NCI-H345 (cell line): ENCODE results near the gene TRIM27.
"Not testable (repeated sequence)": the region's sequence is repeated elsewhere in the genome, so short reads cannot be mapped to it uniquely, and the experiment has no call there.

ENCODE experiments used
- DNase-seq: peaks from one replicate; lab custom pipeline; 2025; lab: John Stamatoyannopoulos, UW

Gene TRIM27, protein sequence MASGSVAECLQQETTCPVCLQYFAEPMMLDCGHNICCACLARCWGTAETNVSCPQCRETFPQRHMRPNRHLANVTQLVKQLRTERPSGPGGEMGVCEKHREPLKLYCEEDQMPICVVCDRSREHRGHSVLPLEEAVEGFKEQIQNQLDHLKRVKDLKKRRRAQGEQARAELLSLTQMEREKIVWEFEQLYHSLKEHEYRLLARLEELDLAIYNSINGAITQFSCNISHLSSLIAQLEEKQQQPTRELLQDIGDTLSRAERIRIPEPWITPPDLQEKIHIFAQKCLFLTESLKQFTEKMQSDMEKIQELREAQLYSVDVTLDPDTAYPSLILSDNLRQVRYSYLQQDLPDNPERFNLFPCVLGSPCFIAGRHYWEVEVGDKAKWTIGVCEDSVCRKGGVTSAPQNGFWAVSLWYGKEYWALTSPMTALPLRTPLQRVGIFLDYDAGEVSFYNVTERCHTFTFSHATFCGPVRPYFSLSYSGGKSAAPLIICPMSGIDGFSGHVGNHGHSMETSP

DNA sequence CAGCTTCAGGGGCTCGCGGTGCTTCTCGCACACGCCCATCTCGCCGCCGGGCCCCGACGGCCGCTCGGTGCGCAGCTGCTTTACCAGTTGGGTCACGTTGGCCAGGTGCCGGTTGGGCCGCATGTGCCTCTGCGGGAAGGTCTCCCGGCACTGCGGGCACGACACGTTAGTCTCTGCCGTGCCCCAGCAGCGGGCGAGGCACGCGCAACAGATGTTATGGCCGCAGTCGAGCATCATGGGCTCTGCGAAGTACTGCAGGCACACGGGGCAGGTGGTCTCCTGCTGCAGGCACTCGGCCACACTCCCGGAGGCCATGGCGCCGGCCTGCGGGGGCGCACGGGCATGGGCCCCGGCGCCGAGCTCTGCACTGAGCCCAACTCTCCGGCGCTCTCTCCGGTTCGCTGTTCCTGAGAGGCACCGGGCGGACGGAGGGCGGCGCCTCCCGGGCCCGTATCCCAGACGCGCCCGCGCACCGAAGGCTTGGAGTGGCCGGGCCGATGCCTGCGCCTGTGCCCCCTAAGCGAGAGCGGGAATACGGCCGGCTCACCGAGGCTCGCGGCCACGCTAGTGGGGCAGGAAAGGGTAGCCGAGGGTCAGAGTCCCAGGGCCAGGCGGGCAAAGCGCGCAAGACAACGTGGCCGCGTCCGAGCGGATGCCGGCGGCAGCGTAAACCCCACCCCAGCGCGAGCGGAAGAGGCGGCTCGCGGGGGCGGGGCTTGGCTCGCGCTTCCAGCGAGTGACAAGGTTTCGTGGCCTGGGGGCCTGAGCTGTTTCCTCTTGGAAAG, at the start of gene TRIM27:
TSS of gene TRIM27 (minus strand) at position 668 of the 785 bp plus-strand sequence. CDS start at position 315, 353 bp downstream.
- peak; percentile 89 for DNase-seq

DNA sequence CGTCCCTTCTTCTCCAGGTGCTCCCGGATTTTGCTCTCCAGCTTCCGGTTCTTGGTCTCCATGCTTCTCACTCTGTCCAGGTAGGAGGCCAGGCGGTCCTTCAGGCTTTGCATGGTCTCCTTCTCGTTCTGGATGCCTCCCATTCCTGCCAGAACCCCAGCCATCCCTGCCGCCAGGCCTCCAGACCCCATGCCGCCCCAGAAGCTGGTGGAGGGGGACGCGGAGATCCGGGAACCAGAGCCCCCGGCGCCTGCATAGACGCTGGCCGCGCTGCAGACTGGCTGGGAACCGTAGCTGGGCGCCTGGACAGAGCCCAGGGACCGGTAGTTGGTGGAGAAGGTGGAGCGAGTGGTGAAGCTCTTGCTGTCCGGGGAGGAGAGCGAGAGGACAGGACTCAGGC, 46.3 kb upstream of the TRIM27 start:
- not testable (repeated sequence) for DNase-seq

DNA sequence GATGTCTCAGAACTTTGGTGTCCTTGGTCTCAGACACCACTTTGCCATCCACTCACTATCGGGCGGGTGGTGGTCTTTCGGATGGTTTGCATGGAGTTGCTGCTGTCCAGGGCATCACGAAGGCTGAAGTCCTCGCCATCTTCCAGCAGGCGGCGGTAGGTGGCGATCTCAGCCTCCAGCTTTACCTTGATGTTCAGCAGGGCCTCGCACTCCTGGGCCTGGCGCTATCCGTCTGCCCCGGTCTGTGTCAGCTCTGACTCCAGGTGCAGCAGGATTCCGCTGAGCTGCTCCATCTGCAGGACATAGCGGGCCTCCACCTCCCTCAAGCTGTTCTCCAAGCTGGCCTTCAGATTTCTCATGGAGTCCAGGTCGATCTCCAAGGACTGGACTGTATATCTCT, 45.3 kb upstream of the TRIM27 start:
- DNase-seq = no peak

DNA sequence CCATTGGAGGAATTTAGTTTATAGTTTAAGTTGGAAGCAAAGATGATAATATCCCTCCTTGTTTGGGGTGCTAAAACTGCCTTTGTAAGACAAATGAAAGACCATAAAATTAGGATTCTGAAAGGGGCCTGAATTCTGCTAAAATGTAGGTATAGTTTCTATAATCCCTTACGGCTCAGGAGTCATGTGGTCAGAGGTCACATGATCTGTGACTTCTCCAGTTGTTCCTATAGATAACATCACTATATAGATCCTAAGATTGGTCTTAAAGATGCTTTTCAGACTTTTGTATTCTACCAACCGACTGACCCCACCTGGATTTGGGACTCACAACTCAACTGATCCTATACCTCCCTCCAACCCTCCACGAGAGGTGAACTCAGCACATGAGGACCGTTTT, 44.7 kb upstream of the TRIM27 start:
- DNase-seq = no peak

DNA sequence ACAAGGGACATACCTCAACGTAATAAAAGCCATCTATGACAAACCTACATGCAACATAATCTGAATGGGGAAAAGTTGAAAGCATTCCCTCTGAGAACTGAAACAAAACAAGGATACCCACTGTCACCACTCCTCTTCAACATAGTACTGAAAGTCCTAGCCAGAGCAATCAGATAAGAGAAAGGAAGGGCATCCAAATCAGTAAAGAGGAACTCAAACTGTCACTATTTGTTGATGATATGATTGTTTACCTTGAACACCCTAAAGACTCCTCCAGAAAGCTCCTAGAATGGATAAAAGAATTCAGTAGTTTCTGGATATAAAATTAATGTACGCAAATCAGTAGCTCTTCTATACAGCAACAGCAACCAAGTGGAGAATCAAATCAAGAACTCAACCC, 41.9 kb upstream of the TRIM27 start:
- no peak for DNase-seq

DNA sequence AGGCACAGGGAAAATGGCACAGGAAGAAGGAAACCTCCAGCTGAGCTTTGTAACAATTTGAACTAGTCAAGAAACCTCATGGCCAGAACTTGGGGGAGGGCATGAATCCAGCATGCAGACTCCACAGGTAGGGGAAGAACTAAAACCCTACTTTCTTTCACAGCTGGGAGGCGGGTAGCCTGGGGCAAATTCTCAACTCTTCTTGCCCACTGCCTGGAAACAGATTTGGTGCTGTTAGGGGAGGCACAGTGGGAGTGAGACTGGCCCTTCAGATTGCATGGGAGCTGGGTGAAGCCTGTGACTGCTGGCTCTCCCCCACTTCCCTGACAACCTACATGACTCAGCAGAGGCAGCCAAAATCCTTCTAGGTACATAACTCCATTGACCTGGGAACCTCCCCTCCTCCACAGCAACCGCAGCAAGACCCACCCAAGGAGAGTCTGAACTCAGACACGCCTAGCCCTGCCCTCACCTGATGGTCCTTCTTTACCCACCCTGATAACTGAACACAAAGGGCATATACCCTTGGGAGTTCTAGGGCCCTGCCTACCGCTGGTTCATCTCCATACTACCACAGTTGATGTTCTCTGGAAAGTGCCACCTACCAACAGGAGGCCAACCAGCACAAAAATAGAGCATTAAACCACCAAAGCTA, 37.2 kb upstream of the TRIM27 start:
- DNase-seq = no peak

DNA sequence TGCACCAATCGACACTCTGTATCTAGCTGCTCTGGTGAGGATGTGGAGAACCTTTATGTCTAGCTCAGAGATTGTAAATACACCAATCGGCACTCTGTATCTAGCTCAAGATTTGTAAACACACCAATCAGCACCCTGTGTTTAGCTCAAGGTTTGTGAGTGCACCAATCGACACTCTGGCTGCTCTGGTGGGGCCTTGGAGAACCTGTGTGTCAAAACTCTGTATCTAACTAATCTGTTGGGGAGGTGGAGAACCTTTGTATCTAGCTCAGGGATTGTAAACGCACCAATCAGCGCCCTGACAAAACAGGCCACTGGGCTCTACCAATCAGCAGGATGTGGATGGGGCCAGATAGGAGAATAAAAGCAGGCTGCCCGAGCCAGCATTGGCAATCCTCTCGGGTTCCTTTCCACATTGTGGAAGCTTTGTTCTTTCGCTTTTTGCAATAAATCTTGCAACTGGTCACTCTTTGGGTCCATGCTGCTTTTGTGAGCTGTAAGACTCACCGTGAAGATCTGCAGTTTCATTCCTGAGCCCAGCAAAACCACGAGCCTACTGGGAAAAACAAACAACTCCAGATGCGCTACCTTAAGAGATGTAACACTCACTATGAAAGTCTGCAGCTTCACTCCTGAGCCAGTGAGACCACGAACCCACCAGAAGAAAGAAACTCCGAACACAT, 34.9 kb upstream of the TRIM27 start:
- not testable (repeated sequence) for DNase-seq

DNA sequence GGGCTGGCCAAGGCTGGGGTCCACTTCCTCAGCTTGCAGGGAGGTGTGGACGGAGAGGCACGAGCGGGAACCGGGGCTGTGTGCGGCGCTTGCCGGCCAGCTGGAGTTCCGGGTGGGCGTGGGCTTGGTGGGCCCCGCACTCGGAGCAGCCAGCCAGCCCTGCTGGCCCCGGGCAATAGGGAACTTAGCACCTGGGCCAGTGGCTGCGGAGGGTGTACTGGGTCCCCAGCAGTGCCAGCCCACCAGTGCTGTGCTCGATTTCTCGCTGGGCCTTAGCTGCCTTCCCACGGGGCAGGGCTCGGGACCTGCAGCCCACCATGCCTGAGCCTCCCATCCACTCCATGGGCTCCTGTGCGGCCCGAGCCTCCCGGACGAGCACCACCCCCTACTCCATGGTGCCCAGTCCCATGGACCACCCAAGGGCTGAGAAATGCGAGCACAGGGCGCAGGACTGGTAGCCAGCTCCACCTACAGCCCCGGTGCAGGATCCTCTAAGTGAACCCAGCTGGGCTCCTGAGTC, 34.1 kb upstream of the TRIM27 start:
- DNase-seq = not testable (repeated sequence)

DNA sequence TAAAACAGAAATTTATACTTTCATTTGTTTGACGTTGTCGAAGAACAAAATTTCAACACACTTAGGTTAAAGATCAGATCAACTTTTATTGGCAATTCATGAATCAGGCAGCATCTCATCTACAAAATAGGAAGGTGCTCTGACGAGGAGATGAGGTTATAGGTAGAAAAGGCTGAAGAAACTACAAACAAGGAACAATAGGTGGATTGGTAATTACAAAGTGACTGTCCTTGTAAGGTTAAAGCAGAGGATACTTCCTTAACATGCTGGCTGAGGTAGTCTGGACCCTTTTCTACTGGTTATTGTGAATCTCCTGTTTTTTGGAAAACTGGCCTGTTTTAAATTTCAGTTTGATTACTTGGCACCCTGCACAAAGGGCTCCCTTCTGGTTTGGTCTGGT, 32.5 kb upstream of the TRIM27 start:
- no peak for DNase-seq

DNA sequence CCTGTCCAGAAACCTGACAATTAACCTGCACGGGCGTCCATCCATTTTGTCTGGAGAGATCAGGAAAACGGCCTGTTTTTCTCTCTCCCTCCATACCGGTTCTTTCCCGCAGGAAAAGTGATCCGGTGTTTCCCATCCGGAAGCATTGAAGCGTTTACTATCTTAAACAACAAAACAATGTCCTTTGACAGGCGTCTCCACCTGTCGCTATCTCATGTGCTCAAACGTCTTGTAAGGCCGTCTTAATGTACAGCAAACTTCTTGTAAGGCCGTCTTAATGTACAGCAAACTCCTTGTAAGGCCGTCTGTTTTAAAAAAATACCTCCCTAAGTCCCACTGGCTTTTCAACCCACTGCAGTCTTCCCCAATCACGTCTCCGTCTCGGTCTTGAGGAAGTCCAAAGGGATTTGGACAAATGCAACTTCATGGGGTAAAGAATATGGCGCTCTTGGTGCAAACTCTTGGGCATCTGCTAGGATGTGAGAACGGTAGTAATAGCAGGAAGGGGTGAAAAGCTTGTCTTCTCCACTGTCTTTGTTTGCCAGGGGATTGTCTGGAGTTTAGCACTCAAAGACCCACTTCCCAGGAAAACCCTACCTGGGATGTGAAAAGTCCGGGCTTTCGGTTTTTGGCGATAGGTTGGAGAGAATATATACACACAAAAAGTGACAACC, 29.9 kb upstream of the TRIM27 start:
- DNase-seq = peak; percentile 5

DNA sequence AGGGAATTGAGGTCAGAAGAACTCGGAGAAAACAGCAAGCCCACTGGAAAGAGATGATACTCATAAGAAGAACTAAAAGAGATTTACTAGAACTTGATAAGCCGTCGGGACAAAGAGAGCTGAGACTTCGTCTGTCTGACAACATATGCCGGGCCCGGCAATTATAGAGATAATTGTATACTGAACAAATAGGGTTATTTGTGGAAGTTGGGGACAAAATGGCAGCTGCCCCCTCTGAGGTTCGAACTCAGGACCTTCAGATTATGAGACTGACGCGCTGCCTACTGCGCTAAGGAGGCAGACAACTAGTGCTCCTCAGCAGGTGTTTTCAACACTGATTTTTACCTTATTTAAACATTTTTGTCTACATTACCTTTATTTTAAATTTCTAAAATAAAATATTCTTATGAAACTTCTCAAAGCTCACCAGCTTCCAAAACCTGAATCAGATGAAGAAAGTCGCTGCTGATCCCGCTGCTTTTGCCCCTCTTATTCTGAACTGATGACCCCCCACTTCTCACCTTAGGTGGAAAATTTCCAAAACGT, 29.3 kb upstream of the TRIM27 start:
- peak; percentile 53 for DNase-seq

DNA sequence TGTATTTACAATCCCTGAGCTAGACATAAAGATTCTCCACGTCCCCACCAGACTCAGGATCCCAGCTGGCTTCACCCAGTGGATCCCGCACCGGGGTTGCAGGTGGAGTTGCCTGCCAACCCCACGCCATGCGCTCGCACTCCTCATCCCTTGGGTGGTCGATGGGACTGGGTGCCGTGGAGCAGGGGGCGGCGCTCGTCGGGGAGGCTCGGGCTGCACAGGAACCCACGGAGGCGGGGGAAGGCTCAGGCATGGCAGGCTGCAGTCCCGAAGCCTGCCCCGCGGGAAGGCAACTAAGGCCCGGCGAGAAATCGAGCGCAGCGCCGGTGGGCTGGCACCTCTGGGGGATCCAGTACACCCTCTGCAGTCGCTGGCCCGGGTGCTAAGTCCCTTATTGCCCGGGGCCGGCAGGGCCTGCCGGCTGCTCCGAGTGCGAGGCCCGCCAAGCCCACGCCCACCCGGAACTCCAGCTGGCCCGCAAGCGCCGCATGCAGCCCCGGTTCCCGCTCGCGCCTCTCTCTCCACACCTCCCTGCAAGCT, 25.9 kb upstream of the TRIM27 start:
- DNase-seq = not testable (repeated sequence)

DNA sequence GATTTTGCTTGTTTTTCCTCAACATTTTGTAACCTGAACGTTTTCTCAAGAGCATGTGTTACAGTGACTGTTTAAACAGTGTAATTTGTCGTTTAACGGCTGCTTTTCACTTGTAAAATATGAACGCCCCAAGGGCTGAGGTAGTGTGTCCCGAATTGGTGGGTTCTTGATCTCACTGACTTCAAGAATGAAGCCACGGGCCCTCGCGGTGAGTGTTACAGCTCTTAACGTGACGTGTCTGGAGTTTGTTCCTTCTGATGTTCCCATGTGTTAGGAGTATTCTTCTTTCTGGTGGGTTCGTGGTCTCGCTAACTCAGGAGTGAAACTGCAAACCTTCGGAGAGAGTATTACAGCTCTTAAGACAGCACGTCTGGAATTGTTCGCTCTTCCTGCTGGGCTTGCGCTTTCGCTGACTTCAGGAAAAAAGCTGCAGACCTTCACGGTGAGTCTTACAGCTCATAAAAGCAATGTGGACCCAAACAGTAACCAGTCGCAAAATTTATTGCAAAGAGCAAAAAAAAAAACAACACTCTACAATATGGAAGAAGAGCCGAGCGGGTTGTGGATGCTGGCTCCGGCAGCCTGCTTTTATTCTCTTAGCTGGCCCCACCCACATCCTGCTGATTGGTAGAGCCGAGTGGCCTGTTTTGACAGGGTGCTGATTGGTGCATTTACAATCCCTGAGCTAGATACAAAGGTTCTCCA, 25.1 kb upstream of the TRIM27 start:
- DNase-seq = no peak

DNA sequence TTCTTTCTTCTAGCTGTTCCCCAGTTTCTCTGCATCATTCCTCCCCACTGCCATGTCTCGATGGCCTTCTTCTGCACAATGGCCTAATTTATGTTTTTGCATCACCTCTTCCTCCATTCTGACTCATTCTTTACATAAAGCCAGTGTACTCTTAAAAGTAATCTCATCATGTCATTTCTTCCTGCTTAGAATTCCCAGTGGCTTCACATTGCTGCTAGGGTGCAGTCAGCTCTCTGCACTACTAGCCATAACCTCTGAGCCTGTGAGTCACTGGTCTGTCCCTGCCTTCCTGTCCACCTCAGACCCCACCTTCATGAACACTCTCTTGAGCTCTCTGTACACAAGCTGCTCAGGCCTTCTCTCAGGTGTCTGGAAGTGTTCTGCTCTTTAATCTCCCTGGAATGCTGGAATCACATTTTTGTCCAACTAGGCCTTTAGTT, 24.1 kb upstream of the TRIM27 start:
- DNase-seq = no peak

DNA sequence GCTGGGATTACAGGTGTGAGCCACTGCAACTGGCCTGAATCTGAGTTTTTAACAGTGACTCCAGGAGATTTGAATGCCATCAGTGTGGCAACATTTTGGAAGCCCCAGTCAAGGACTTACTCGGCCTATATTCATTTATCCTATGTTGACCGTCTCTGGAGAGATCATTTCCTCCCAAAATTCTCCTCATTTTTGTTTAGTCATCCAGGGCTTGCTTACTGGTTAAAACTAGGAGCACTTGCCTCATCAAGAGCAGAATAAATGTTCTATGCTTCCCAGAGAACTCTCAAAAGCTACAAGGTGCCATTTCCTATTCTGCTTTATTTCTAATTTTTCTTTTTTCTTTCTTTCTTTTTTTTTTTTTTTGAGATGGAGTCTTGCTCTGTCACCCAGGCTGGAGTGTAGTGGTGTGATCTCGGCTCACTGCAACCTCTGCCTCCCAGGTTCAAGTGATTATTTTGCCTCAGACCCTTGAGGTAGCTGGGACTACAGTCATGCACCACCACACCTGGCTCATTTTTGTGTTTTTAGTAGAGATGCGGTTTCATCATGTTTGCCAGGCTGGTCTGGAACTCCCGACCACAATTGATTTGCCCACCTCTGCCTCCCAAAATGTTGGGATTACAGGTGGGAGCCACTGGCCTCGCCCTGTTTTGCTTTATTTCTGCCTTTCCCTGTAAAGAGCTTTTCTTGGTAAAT, 23.4 kb upstream of the TRIM27 start:
- DNase-seq = no peak

DNA sequence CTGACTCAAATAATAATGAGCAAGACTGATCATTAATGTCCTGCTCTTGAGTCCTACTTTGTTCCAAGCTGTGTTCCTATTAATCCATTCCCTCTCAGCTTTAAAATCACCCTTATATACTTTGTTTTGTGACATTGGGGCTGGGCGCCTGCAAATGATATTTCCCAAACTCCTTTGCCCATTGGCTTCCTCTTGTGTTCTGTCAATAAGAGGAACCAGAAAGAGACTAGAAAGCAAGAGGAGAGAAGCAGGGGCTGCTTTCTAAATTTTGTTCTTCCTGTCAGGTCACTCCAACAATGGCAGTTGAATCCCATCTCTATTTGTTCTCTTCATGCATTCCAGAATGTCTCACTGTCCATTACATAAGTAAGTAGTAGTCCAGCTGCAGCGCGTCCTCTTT, 21.6 kb upstream of the TRIM27 start:
- DNase-seq = no peak

DNA sequence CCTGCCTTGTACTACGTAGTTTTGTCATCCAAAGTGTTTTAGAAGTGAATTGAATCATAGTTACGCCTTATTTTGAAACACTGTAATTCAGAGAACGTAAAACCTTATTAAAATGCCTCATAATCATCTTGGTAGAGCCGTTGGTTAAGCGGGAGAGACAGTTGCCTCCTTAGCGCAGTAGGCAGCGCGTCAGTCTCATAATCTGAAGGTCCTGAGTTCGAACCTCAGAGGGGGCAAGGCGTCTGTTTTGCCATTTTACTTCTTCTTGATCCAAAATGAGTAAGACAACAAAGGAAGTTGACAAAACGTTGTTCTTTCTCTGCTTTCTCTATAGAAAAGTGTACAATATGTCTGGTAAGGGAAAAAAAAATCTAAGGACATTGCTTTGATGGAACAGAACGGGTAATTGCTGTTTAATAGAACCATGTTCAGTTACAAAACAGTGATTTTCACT, 20.7 kb upstream of the TRIM27 start:
- DNase-seq = peak; percentile 71

DNA sequence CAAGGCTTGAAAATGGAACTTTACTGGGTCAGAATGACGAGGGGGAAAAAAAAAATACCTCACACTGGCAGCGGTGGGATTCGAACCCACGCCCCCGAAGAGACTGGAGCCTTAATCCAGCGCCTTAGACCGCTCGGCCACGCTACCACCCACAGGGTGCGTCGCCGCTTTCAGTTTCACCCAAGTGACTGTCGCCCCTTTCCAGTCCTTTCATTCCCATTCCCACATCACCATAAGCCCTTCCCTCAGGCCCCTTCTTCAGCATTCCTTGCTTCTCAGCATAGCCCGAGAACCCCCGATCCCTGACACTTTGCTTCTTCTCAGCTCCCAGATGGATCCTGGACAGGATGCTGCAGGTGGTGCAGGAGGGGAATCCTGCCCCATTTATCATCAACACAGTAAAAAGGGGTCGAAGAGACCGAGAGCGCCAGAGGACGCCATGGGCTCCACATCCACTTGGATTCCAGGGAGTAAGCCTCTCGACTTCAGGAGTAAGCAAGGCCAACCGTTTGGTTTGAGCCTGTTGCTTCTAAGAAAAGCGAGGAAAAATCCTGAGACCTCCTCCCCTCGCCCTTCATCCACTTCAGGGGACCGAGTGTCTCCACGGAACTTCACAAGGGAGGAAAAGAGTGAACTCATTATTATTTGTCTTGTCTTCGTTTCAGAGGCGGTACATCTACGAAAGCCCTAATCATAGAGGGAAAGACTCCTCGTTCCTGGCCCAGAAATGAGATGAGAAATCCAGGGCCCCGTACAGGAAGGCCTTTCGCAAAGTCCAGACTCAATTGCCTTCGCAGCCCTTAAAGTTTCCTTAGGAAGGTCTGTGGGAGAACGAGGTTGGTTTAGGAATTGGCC, 20.0 kb upstream of the TRIM27 start:
- peak; percentile 86 for DNase-seq
